AG04450 (cell line): ENCODE measurements around the gene SPATA6L. TPM values are rescaled to one million over a fixed set of nuclear protein-coding genes. Genes with fewer than 3 reads are reported as not detected.

Experiments
- CTCF ChIA-PET: fragments of 300-600, 350-600 bp; formaldehyde crosslinking; extraction: SDS; loops from one replicate; lab custom pipeline; 2022; ENCODE audit warnings: antibody characterized with exemption, inconsistent platforms; lab: Charles Lee
- POLR2A ChIA-PET: fragments of 350-600 bp; formaldehyde crosslinking; extraction: SDS; loops from one replicate; lab custom pipeline; 2021; ENCODE audit warnings: antibody characterized with exemption, inconsistent platforms; lab: Yijun Ruan, JAX
- DNase-seq: peaks from one replicate; pipeline ENCODE4 v3.0.0-alpha.2; 2011; ENCODE audit warnings: low read depth, low spot score
- H3K27ac ChIP-seq: one replicate; pipeline ENCODE4 v1.5.1; 2012; ENCODE audit warnings: low read depth, low read length, control low read depth
- H3K27me3 ChIP-seq: one replicate; pipeline ENCODE4 v1.6.0; 2012; ENCODE audit warnings: low read length; ENCODE audit not compliant: control insufficient read depth, insufficient read depth
- H3K4me3 ChIP-seq: 2 replicates; pipeline ENCODE4 v1.5.1; 2011; ENCODE audit warnings: mild to moderate bottlenecking, low read depth, low read length, control low read depth
- H3K9me3 ChIP-seq: 2 replicates; pipeline ENCODE4 v1.5.1; 2012; ENCODE audit warnings: low read length; ENCODE audit not compliant: control insufficient read depth, insufficient read depth
- polyA plus RNA-seq: library from polyadenylated mRNA; depleted of rRNA; stranded (reverse); fragments of >200 nt; gene quantifications from 2 replicates; pipeline ENCODE4 v1.2.3, GENCODE V29; 2011
- TF ChIP-seq, protein P1 (sequence below): IDR thresholded peaks from 2 replicates; pipeline ENCODE4 v1.5.1; 2011; ENCODE audit warnings: low read depth, low read length, control low read depth, inconsistent platforms

Gene SPATA6L
- polyA plus RNA-seq, 1 experiment, result 1.0 TPM

DNA sequence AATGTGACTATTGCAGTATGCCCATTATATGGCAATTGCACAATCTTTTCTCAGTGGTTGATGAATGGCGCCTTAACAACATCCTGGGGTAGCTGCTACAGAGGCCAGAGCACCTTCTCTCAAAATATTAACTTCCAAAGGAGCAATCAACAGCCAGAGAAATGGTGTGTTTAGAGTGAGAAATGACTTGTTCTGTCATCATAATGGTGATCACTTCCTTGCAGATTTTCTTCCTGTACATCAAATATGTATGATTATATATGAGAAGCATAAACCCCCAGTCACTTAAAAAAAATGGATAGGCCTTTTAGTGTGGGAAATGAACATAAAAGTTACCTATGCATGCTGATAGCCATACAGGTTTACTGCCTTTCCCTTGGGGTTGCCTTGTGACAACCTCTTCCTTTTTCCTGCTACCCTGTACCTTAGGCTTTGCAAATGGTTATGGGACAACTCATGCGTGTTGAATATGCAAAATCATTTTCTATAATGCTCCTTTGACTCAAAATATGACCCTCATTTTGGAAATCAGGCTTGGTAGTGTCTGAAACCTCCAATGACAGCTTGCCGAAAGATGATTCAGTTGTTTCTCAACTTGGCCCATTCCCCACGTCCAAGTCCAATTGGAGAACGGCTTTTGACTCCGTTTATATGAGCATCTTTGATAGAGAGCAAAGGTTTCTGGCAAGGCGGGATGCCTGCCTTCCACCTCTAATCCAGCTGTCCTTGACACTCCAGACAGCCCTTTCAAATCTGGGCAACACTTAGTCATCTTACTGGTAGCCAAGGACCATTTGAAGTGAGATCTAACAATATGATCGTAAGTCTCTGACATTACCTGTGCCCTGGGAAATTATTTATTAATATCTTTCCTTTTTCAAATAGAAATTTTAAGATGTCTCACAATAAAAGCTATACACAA lies 106.8 kb downstream of the SPATA6L start:
- CTCF ChIA-PET, result no interaction called here
- DNase-seq, result no peak
- TF ChIP-seq, protein P1, sequence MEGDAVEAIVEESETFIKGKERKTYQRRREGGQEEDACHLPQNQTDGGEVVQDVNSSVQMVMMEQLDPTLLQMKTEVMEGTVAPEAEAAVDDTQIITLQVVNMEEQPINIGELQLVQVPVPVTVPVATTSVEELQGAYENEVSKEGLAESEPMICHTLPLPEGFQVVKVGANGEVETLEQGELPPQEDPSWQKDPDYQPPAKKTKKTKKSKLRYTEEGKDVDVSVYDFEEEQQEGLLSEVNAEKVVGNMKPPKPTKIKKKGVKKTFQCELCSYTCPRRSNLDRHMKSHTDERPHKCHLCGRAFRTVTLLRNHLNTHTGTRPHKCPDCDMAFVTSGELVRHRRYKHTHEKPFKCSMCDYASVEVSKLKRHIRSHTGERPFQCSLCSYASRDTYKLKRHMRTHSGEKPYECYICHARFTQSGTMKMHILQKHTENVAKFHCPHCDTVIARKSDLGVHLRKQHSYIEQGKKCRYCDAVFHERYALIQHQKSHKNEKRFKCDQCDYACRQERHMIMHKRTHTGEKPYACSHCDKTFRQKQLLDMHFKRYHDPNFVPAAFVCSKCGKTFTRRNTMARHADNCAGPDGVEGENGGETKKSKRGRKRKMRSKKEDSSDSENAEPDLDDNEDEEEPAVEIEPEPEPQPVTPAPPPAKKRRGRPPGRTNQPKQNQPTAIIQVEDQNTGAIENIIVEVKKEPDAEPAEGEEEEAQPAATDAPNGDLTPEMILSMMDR, result no peak
- no peak overlapping the region for H3K27ac ChIP-seq
- H3K4me3 ChIP-seq, result no peak overlapping the region
- peaks cover 5% of the 10 kb centered on the region for H3K27me3 ChIP-seq
- POLR2A ChIA-PET, result no interaction called here
- no peaks in the 10 kb centered on the region for H3K9me3 ChIP-seq

DNA sequence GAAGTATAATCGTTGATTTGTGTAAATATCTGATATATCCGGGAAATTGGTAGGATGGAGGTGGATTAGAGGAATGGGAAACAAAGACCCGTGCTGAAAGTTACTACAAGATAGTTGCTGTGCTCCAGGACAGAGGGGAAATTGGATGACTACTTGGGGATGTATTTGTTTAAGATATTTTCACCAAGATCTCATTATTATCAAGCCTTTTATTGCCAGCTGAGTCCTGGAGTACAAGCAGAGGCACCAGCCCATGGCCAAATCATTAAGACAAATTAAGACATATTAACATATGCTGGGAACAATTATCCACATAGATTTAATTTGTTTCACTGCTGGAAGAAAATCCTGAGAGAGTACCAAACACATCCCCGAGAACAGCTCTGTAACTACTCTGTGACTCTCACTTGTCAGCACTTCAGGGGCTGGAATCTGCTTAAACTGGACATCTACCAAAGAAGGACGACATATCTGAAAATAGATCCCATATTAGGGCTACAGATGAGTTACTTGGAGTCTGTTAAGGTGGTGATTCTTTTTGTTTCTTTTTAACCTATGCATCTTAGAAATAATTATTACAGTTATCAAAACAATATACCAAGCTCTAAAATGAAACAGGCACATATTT lies 107.8 kb downstream of the SPATA6L start:
- DNase-seq, result no peak

DNA sequence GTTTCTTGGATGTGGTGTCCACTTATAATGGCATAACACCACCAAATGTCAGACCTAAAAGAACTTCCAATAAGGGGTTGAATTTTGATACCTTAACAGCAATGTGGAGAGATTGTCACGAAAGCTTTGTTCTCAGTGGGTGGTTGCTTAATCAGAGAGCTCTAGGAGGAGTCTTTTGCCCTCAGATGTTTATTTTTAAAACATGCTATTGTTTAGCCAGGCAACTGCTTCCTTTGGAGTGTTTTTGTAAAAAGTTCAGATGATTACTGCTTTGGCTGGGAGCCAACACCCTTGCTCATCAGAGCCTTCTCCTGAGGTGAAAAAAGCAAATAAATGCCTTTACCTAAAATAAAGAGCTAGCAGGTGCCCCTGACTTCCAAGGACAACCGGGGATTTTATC lies 111.0 kb downstream of the SPATA6L start:
- TF ChIP-seq, protein P1, result no peak
- Histone ChIP-seq H3K9me3 (no peaks in the 10 kb centered on the region), H3K27ac (no peak overlapping the region), H3K4me3 (no peak overlapping the region), H3K27me3 (peaks cover 5% of the 10 kb centered on the region)
- CTCF ChIA-PET, result interaction anchor here (0.6 kb wide), 1 partner anchor 1276 kb away, joined by 3 read pairs; no protein-coding TSS in a partner anchor
- no peak for DNase-seq
- POLR2A ChIA-PET, result no interaction called here

More for the DNA sequence above, 107.8 kb downstream of the SPATA6L start:
- Histone ChIP-seq H3K4me3 (no peak overlapping the region), H3K27ac (no peak overlapping the region), H3K27me3 (peaks cover 5% of the 10 kb centered on the region), H3K9me3 (no peaks in the 10 kb centered on the region)
- CTCF ChIA-PET, result no interaction called here
- POLR2A ChIA-PET, result no interaction called here
- TF ChIP-seq, protein P1, result no peak

DNA sequence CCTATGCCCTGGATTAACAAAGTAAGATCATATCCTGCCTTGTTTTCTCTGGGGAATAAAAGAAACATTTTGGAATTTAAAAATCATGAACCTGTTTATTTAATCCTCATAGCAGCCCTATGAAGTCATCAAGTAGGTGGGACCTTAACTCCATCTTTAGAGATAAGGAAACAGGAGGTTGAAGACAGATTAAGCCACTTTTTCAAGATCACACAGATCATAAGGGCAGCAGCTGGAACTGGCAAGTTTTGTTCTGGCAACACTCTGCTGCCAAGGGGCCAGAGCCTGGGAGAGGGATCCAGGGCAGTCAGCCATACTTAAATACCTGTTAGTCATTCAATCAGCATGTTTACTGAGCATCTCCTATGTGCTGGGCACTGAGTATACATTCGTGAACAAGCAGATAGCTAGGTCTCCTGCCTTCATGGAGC lies 112.3 kb downstream of the SPATA6L start:
- TF ChIP-seq, protein P1, result no peak
- H3K27ac ChIP-seq, result no peak overlapping the region
- POLR2A ChIA-PET, result no interaction called here

More for the DNA sequence above, 112.3 kb downstream of the SPATA6L start:
- CTCF ChIA-PET, result no interaction called here
- Histone ChIP-seq H3K4me3 (no peak overlapping the region), H3K9me3 (no peaks in the 10 kb centered on the region), H3K27me3 (no peaks in the 10 kb centered on the region)
- DNase-seq, result no peak
